Activated B cell treated with CpG ODN at 0.5 μM for 24 hours (primary cell): Measurements from ENCODE around the gene ZNF692. TPM values are rescaled to one million over a fixed set of nuclear protein-coding genes. Genes with fewer than 3 reads are reported as not detected.

ENCODE experiments used
- ATAC-seq: fragments of 200-7000 bp; cut with Tn5 transposase; one replicate; pipeline ENCODE4 v1.10.0; 2021; ENCODE audit warnings: low read depth, mild to moderate bottlenecking, moderate library complexity
- CTCF ChIA-PET: fragments of 350-600 bp; sonication (Branson Sonifier 250); formaldehyde crosslinking; loops from one replicate; lab custom pipeline; 2021; ENCODE audit warnings: antibody characterized with exemption; lab: Charles Lee
- POLR2A ChIA-PET: fragments of 350-600 bp; sonication (Branson Sonifier 250); formaldehyde crosslinking; loops from one replicate; lab custom pipeline; 2021; ENCODE audit warnings: antibody characterized with exemption; lab: Charles Lee
- DNase-seq: peaks from one replicate; pipeline ENCODE4 v3.0.0; 2022
- H3K27ac Mint-ChIP-seq: one replicate; pipeline ENCODE4 v1.8.0; 2020; ENCODE audit warnings: mixed read lengths
- H3K27me3 Mint-ChIP-seq: one replicate; pipeline ENCODE4 v1.8.0; 2021; ENCODE audit warnings: mixed read lengths
- H3K36me3 Mint-ChIP-seq: one replicate; pipeline ENCODE4 v1.8.0; 2021; ENCODE audit warnings: low read depth, mixed read lengths
- H3K4me1 Mint-ChIP-seq: one replicate; pipeline ENCODE4 v1.8.0; 2021; ENCODE audit warnings: mixed read lengths
- H3K4me3 Mint-ChIP-seq: one replicate; pipeline ENCODE4 v1.8.0; 2020; ENCODE audit warnings: mild to moderate bottlenecking, mixed read lengths
- H3K9me3 Mint-ChIP-seq: one replicate; pipeline ENCODE4 v1.8.0; 2020; ENCODE audit warnings: mixed read lengths
- intact Hi-C: fragments of 100-400 bp; cut with micrococcal nuclease; formaldehyde crosslinking; loops from one replicate; pipeline ENCODE4 v1.15.1; 2024
- total RNA-seq: library from RNA; stranded (reverse); gene quantifications from 2 replicates; pipeline ENCODE4 v1.2.3, GENCODE V29; 2022
- TF ChIP-seq, protein P1 (sequence below): fragments of 200-600 bp; IDR thresholded peaks from one replicate; pipeline ENCODE4 v1.8.0; 2022; ENCODE audit warnings: antibody characterized with exemption, mild to moderate bottlenecking

The ZNF692 gene
- total RNA-seq, 1 donor from 2014 or later = 40.3 TPM

DNA sequence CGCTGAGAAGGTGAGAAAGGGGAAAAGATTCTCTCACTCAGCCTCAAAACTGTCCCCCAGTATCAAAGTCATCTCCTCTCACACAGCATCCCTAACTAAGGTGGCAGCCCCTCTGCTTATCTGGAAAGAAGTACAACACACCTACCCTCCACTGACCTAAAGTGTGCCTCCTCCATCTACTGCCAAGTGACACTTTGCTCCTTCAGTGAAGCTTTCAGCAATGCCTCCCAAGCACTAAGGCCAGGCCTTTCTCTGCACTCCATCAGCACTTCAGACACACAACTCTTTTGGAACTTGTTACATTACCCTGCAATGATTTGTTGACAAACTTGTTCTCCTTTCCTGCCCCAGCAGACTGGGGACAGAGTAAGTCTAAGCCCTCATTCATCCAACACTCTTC is 34.6 kb downstream of the ZNF692 start:
- Mint-ChIP-seq H3K9me3 (no peaks in the 10 kb centered on the region), H3K4me1 (peaks cover 71% of the 10 kb centered on the region), H3K36me3 (peaks cover 54% of the 10 kb centered on the region), H3K27ac (no peak overlapping the region), H3K27me3 (no peaks in the 10 kb centered on the region), H3K4me3 (peak overlapping the region; percentile 93)
- no peak for ATAC-seq
- no peak for DNase-seq
- intact Hi-C loops = no loop called here
- TF ChIP-seq, protein P1, sequence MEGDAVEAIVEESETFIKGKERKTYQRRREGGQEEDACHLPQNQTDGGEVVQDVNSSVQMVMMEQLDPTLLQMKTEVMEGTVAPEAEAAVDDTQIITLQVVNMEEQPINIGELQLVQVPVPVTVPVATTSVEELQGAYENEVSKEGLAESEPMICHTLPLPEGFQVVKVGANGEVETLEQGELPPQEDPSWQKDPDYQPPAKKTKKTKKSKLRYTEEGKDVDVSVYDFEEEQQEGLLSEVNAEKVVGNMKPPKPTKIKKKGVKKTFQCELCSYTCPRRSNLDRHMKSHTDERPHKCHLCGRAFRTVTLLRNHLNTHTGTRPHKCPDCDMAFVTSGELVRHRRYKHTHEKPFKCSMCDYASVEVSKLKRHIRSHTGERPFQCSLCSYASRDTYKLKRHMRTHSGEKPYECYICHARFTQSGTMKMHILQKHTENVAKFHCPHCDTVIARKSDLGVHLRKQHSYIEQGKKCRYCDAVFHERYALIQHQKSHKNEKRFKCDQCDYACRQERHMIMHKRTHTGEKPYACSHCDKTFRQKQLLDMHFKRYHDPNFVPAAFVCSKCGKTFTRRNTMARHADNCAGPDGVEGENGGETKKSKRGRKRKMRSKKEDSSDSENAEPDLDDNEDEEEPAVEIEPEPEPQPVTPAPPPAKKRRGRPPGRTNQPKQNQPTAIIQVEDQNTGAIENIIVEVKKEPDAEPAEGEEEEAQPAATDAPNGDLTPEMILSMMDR = no peak
- POLR2A ChIA-PET = interaction anchor here (6.2 kb wide), 1 partner anchor 14 kb away, joined by 134 read pairs; the partner anchor contains the start of gene ZNF672
- CTCF ChIA-PET = no interaction called here

DNA sequence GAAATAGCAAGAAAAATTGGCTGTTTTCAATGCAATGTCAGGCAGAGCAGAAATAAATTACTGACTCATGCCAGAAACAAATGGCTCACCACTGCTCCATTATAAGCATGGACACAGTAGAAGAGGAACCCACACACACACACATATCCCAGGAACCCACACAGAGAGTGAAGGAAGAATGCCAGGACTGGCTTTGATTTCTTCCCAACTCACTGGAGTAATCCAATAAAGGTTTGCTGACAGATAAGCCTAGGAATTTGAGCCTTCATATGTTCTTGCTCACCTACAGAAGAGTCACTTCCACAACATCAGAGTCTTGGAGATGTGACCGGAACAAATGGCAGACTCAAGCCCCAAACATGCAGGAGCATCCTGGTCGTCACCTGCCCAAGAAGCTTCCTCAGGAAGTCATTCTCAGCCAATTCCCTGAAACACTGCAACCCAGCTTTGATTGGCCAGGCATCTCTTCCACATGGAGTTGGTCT is 35.3 kb downstream of the ZNF692 start:
- TF ChIP-seq, protein P1 = no peak
- H3K36me3 Mint-ChIP-seq = peaks cover 57% of the 10 kb centered on the region
- H3K4me1 Mint-ChIP-seq = peaks cover 78% of the 10 kb centered on the region
- POLR2A ChIA-PET = interaction anchor here (6.2 kb wide), 1 partner anchor 14 kb away, joined by 134 read pairs; the partner anchor contains the start of gene ZNF672
- CTCF ChIA-PET = no interaction called here
- no peak for DNase-seq
- no peaks in the 10 kb centered on the region for H3K27me3 Mint-ChIP-seq
- peak overlapping the region; percentile 30 for H3K27ac Mint-ChIP-seq
- ATAC-seq = no peak
- intact Hi-C loops = no loop called here
- peak overlapping the region; percentile 93 for H3K4me3 Mint-ChIP-seq
- H3K9me3 Mint-ChIP-seq = no peaks in the 10 kb centered on the region

DNA sequence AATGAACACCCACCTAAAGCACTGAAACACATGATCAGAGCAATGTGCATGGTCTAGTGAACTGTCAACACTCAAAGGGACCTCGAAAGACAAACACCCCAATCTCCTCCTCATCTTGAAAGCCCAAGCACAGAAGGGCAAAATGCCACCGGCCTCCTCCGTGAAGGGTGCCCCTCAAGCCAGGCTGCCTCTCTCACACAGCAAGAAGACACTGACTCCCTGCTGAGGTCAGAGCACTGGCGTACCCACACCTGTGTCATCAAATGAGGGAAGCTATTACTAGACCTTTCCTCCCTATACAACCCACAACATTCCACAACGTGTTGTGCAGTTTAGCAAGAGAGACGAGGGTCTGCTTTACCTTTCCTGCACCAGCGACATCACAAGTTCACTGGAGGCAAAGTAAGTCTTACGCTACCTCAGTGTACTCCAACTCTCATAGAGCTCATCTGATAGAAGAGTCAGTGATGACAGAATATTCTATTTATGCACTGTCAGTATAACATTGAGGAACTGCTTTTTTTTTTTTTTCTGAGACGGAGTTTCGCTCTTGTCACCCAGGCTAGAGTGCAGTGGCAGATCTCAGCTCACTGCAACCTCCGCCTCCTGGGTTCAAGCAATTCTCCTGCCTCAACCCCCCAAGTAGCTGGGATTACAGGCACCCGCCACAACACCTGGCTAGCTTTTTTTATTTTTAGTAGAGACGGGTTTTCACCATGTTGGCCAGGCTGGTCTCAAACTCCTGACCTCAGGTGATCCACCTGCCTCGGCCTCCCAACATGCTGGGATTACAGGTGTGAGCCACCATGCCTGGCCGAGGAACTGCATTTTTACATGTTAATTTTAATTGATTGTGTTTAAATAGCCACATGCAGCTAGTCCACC is 36.5 kb downstream of the ZNF692 start:
- ATAC-seq = no peak
- TF ChIP-seq, protein P1 = no peak
- ChIA-PET CTCF (interaction anchor here (1.1 to 1.5 kb wide), 3 partner anchors 17 to 202 kb away, joined by 3 to 5 read pairs (median 3); partner anchors contain the start of gene ZNF692), POLR2A (interaction anchor here (0.8 to 1.3 kb wide), 2 partner anchors 15 to 22 kb away, joined by 3 to 12 read pairs; partner anchors contain the start of gene ZNF672)
- intact Hi-C loops = no loop called here
- Mint-ChIP-seq H3K27ac (peak overlapping the region; percentile 79), H3K4me3 (peak overlapping the region; percentile 57), H3K4me1 (peaks cover 88% of the 10 kb centered on the region), H3K27me3 (no peaks in the 10 kb centered on the region), H3K9me3 (no peaks in the 10 kb centered on the region), H3K36me3 (peaks cover 62% of the 10 kb centered on the region)
- DNase-seq = no peak

DNA sequence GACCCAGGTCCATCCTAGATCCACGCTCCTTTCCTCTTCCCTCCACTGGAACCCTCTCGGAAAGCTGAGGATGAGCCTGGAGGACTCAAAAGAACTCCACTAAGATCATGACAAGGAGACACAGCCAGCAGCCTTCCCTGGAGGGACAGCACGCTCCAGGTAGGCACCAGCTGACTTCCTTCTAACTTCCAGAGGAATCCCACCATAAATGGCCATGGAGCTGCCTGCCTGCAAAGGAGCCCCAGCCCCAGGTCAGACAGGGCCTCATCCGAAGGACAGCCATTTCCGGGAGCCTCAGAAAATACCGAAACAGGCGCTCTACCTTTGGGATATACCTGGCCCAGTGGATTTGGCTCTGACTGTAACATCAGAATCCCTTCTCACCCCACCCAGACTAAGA is 37.2 kb downstream of the ZNF692 start:
- Mint-ChIP-seq H3K27me3 (no peaks in the 10 kb centered on the region), H3K4me1 (peaks cover 90% of the 10 kb centered on the region), H3K9me3 (no peaks in the 10 kb centered on the region), H3K4me3 (no peak overlapping the region), H3K27ac (no peak overlapping the region), H3K36me3 (peaks cover 67% of the 10 kb centered on the region)
- ATAC-seq (no peak), DNase-seq (no peak)
- TF ChIP-seq, protein P1 = no peak
- CTCF ChIA-PET = interaction anchor here (1.5 to 2.5 kb wide), 3 partner anchors 17 to 202 kb away, joined by 3 to 9 read pairs (median 5); no protein-coding TSS in a partner anchor
- POLR2A ChIA-PET = interaction anchor here (1.3 kb wide), 1 partner anchor 16 kb away, joined by 12 read pairs; the partner anchor contains the start of gene ZNF672
- intact Hi-C loops = no loop called here

DNA sequence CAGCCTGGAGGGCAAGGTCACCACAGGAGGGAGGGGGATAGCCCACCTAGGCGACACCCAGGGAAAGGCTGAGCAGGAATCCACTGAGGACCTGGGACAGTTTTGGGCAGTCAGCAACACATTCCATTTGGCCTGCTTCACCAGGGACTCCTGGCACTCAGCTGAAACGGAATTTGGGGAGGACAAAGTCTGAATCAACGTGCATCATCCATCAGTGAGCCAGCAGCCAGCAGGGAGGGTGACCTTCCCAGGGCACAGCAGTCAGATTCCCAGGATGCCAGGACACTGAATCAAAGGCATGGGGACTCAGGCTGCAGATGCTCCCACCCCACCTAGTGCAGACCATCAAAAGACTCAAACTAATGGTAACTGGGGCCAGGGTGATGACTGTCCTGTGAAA is 37.8 kb downstream of the ZNF692 start:
- Mint-ChIP-seq H3K27me3 (no peaks in the 10 kb centered on the region), H3K4me3 (no peak overlapping the region), H3K27ac (no peak overlapping the region), H3K4me1 (peaks cover 89% of the 10 kb centered on the region), H3K9me3 (no peaks in the 10 kb centered on the region), H3K36me3 (peaks cover 68% of the 10 kb centered on the region)
- no peak for ATAC-seq
- POLR2A ChIA-PET = no interaction called here
- intact Hi-C loops = no loop called here
- TF ChIP-seq, protein P1 = no peak
- no peak for DNase-seq
- CTCF ChIA-PET = interaction anchor here (1.9 to 2.5 kb wide), 2 partner anchors 14 to 198 kb away, joined by 6 to 9 read pairs; no protein-coding TSS in a partner anchor
